Testis (tissue), 2 donors: Measurements from ENCODE around the gene NEK4.

ENCODE experiments used
- POLR2A ChIP-seq: fragments of 450-650 bp; IDR thresholded peaks from one replicate; pipeline ENCODE4 v1.6.1; 2017; ENCODE audit warnings: antibody characterized with exemption, mild to moderate bottlenecking, moderate library complexity
- TF ChIP-seq, protein P1 (sequence below), 3 experiments: fragments of 450-650 bp in 2 of 3; fragments of 200-600 bp in 1 of 3; sonication (generic) in 1 of 3; IDR thresholded peaks; one replicate each; pipeline ENCODE4 v1.5.1; 2016 to 2019; ENCODE audit warnings: antibody characterized with exemption in 3 of 3, mild to moderate bottlenecking in 2 of 3, moderate library complexity in 1 of 3

DNA sequence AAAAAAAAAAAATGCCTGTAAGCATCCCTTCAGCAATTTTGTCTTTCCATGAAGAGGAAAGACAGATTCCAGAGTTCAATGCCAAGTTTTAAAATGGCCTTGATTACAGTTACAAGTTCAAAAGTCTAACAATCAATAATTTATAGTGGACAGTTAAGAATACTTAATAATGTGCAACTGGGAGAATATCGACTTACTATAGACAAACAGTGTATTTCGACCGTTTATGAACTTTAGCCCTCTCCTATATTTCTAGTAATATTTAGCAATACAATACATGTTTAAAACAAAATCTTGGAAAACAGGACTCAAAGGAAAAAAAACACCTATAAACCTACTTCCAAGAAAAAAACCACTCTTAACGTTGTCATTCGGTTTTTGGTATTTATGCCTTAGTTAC lies 86.6 kb downstream of the NEK4 start:
- TF ChIP-seq, protein P1, sequence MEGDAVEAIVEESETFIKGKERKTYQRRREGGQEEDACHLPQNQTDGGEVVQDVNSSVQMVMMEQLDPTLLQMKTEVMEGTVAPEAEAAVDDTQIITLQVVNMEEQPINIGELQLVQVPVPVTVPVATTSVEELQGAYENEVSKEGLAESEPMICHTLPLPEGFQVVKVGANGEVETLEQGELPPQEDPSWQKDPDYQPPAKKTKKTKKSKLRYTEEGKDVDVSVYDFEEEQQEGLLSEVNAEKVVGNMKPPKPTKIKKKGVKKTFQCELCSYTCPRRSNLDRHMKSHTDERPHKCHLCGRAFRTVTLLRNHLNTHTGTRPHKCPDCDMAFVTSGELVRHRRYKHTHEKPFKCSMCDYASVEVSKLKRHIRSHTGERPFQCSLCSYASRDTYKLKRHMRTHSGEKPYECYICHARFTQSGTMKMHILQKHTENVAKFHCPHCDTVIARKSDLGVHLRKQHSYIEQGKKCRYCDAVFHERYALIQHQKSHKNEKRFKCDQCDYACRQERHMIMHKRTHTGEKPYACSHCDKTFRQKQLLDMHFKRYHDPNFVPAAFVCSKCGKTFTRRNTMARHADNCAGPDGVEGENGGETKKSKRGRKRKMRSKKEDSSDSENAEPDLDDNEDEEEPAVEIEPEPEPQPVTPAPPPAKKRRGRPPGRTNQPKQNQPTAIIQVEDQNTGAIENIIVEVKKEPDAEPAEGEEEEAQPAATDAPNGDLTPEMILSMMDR (IDR thresholded peaks at IDR 0.05), result no peak
- TF ChIP-seq POLR2A, result no peak
